IMR-90 (cell line): ENCODE measurements around the gene NDUFV3. TPM values are rescaled to one million over a fixed set of nuclear protein-coding genes. Genes with fewer than 3 reads are reported as not detected.

Source experiments
- ATAC-seq: fragments of 200-7000 bp; cut with Tn5 transposase; 2 replicates; pipeline ENCODE4 v1.9.1; 2020; ENCODE audit warnings: low read depth, mild to moderate bottlenecking, moderate library complexity
- Bru-seq: library from RNA; stranded (reverse); fragments of 400-500 nt; gene quantifications from one replicate; lab custom pipeline; 2021; lab: Mats Ljungman, UMichigan
- BruChase-seq, 2 experiments: library from RNA; stranded (reverse); fragments of 400-500 nt; gene quantifications; one replicate each; lab custom pipeline; 2021; lab: Mats Ljungman, UMichigan
- BruUV-seq: library from RNA; stranded (reverse); fragments of 400-500 nt; replicated peaks from 2 replicates; lab custom pipeline; 2021; lab: Mats Ljungman, UMichigan
- CTCF ChIA-PET: fragments of 300-600 bp; formaldehyde crosslinking; extraction: SDS; loops from one replicate; lab custom pipeline; 2021; ENCODE audit warnings: antibody characterized with exemption; lab: Yijun Ruan, JAX
- POLR2A ChIA-PET: fragments of 300-600 bp; sonication (Branson Sonifier 250); formaldehyde crosslinking; loops from one replicate; lab custom pipeline; 2022; ENCODE audit warnings: antibody characterized with exemption; ENCODE audit not compliant: unreplicated experiment; lab: Charles Lee
- DNase-seq: peaks from one replicate; pipeline ENCODE4 v3.0.0; 2013
- H2AFZ ChIP-seq: replicated peaks from 2 replicates; pipeline ENCODE3; 2013; ENCODE audit warnings: low read length, mild to moderate bottlenecking; ENCODE audit not compliant: poor library complexity
- H2AK5ac ChIP-seq: 2 replicates; pipeline ENCODE4 v1.6.1; 2013; ENCODE audit warnings: low read depth, low read length, inconsistent platforms
- H2AK9ac ChIP-seq: replicated peaks from 2 replicates; pipeline ENCODE3; 2013; ENCODE audit warnings: mild to moderate bottlenecking, low read depth, low read length, moderate library complexity; ENCODE audit not compliant: poor library complexity
- H2BK120ac ChIP-seq: 2 replicates; pipeline ENCODE4 v1.6.1; 2013; ENCODE audit warnings: low read depth, low read length, inconsistent platforms
- H2BK15ac ChIP-seq: 3 replicates; pipeline ENCODE4 v1.6.1; 2013; ENCODE audit warnings: low read depth, low read length, inconsistent platforms
- H2BK20ac ChIP-seq: 2 replicates; pipeline ENCODE4 v1.6.1; 2013; ENCODE audit warnings: low read depth, mild to moderate bottlenecking, inconsistent platforms, low read length, moderate library complexity
- H2BK5ac ChIP-seq: 2 replicates; pipeline ENCODE4 v1.6.1; 2013; ENCODE audit warnings: mild to moderate bottlenecking, low read depth, low read length, inconsistent platforms; ENCODE audit not compliant: poor library complexity, severe bottlenecking
- H3K14ac ChIP-seq: replicated peaks from 2 replicates; pipeline ENCODE4 v1.6.1; 2013; ENCODE audit warnings: low read depth, low read length, inconsistent platforms
- H3K18ac ChIP-seq: 2 replicates; pipeline ENCODE4 v1.6.1; 2013; ENCODE audit warnings: low read depth, low read length, control low read depth
- H3K23ac ChIP-seq: 2 replicates; pipeline ENCODE4 v1.6.1; 2013; ENCODE audit warnings: low read depth, low read length, inconsistent platforms
- H3K27ac ChIP-seq: 2 replicates; pipeline ENCODE4 v1.5.1; 2013; ENCODE audit warnings: mild to moderate bottlenecking, control low read depth, low read length; ENCODE audit not compliant: insufficient read depth
- H3K27me3 ChIP-seq: 2 replicates; pipeline ENCODE4 v1.6.1; 2013; ENCODE audit warnings: low read length; ENCODE audit not compliant: control insufficient read depth, insufficient read depth
- H3K36me3 ChIP-seq: 2 replicates; pipeline ENCODE4 v1.6.1; 2013; ENCODE audit warnings: low read length, mixed read lengths; ENCODE audit not compliant: control insufficient read depth, insufficient read depth
- H3K4ac ChIP-seq: 2 replicates; pipeline ENCODE4 v1.6.1; 2013; ENCODE audit warnings: low read depth, low read length, inconsistent platforms
- H3K4me1 ChIP-seq: 2 replicates; pipeline ENCODE4 v1.6.1; 2013; ENCODE audit warnings: low read length, mixed read lengths; ENCODE audit not compliant: control insufficient read depth, insufficient read depth
- H3K4me2 ChIP-seq: 2 replicates; pipeline ENCODE4 v1.6.1; 2013; ENCODE audit warnings: low read depth, mild to moderate bottlenecking, control low read depth, low read length, moderate library complexity
- H3K4me3 ChIP-seq: 2 replicates; pipeline ENCODE4 v1.5.1; 2013; ENCODE audit warnings: low read depth, mild to moderate bottlenecking, control low read depth, low read length, moderate library complexity; ENCODE audit not compliant: insufficient read depth
- H3K56ac ChIP-seq: 2 replicates; pipeline ENCODE4 v1.6.1; 2013; ENCODE audit warnings: low read length, inconsistent platforms; ENCODE audit not compliant: insufficient read depth; ENCODE audit errors: extremely low read depth
- H3K79me1 ChIP-seq, 2 experiments: 2 replicates each; pipeline ENCODE4 v1.6.1; 2013; ENCODE audit warnings: low read length in 2 of 2, inconsistent platforms in 1 of 2, low read depth in 1 of 2
- H3K9ac ChIP-seq: 2 replicates; pipeline ENCODE4 v1.6.1; 2013; ENCODE audit warnings: low read depth, low read length, control low read depth
- H3K9me1 ChIP-seq: 2 replicates; pipeline ENCODE4 v1.6.1; 2013; ENCODE audit warnings: low read length, inconsistent platforms; ENCODE audit not compliant: insufficient read depth
- H3K9me3 ChIP-seq: 2 replicates; pipeline ENCODE4 v1.6.1; 2013; ENCODE audit warnings: low read length; ENCODE audit not compliant: control insufficient read depth, insufficient read depth
- H4K20me1 ChIP-seq: 2 replicates; pipeline ENCODE4 v1.6.1; 2013; ENCODE audit warnings: low read length, inconsistent platforms; ENCODE audit not compliant: insufficient read depth
- H4K5ac ChIP-seq: 2 replicates; pipeline ENCODE4 v1.6.1; 2013; ENCODE audit warnings: mild to moderate bottlenecking, low read depth, low read length, control low read depth
- H4K8ac ChIP-seq, 2 experiments: 2 replicates each; pipeline ENCODE4 v1.6.1; 2013; ENCODE audit warnings: low read depth in 2 of 2, low read length in 2 of 2, control low read depth in 1 of 2, inconsistent platforms in 1 of 2
- H4K91ac ChIP-seq: 2 replicates; pipeline ENCODE4 v1.6.1; 2013; ENCODE audit warnings: low read depth, low read length, inconsistent platforms; ENCODE audit not compliant: insufficient read depth
- BHLHE40 ChIP-seq: fragments of 150-350 bp; IDR thresholded peaks from 2 replicates; pipeline ENCODE4 v1.6.1; 2016; ENCODE audit warnings: mild to moderate bottlenecking, low read depth, low read length
- CTCF ChIP-seq: conservative IDR thresholded peaks from 2 replicates; pipeline ENCODE4 v1.5.1; 2012; ENCODE audit warnings: mild to moderate bottlenecking, low read depth, low read length, improper control_type of control experiment
- ELK1 ChIP-seq: fragments of 150-350 bp; IDR thresholded peaks from 2 replicates; pipeline ENCODE4 v1.6.1; 2016; ENCODE audit warnings: low read depth, mild to moderate bottlenecking, low read length, moderate library complexity, borderline replicate concordance
- FOS ChIP-seq: fragments of 150-350 bp; IDR thresholded peaks from 2 replicates; pipeline ENCODE4 v1.6.1; 2016; ENCODE audit warnings: low read depth, low read length
- MXI1 ChIP-seq: IDR thresholded peaks from 2 replicates; pipeline ENCODE4 v1.6.1; 2012; ENCODE audit warnings: low read depth, mild to moderate bottlenecking, low read length, moderate library complexity, borderline replicate concordance
- NFE2L2 ChIP-seq: fragments of 150-350 bp; IDR thresholded peaks from 2 replicates; pipeline ENCODE4 v1.6.1; 2016; ENCODE audit warnings: low read depth, mild to moderate bottlenecking, low read length
- POLR2A ChIP-seq: IDR thresholded peaks from 2 replicates; pipeline ENCODE4 v1.6.1; 2012; ENCODE audit warnings: mild to moderate bottlenecking, low read depth, low read length
- RAD21 ChIP-seq: IDR thresholded peaks from 2 replicates; pipeline ENCODE4 v1.6.1; 2012; ENCODE audit warnings: low read length, improper control_type of control experiment
- RCOR1 ChIP-seq: IDR thresholded peaks from 2 replicates; pipeline ENCODE4 v1.6.1; 2012; ENCODE audit warnings: mild to moderate bottlenecking, low read length, improper control_type of control experiment; ENCODE audit not compliant: insufficient replicate concordance
- SMC3 ChIP-seq: fragments of 150-350 bp; IDR thresholded peaks from 2 replicates; pipeline ENCODE4 v1.6.1; 2016; ENCODE audit warnings: low read depth, mild to moderate bottlenecking, antibody characterized with exemption, low read length, moderate library complexity
- USF2 ChIP-seq: fragments of 150-350 bp; IDR thresholded peaks from 2 replicates; pipeline ENCODE4 v1.6.1; 2017; ENCODE audit warnings: mild to moderate bottlenecking, antibody characterized with exemption, low read length, low read depth
- WGBS, 2 experiments: methylation state at CpG; one replicate each; pipeline versions ENCODE4 v1.1.5 to v1.1.7; 2013; ENCODE audit warnings: missing lambda C conversion rate in 2 of 2; ENCODE audit not compliant: insufficient read length in 1 of 2; ENCODE audit errors: extremely low coverage in 2 of 2; 5-methylcytosine and 5-hydroxymethylcytosine counted together
- dilution Hi-C: fragments of 300-500 bp; cut with HindIII; formaldehyde crosslinking; loops from one replicate; pipeline ENCODE4 v1.14.3; 2018; ENCODE audit warnings: low sequenced_read_pairs; ENCODE audit not compliant: unreplicated experiment
- in situ Hi-C: fragments of 300-500 bp; cut with MboI; formaldehyde crosslinking; loops from 3 replicates; pipeline ENCODE4 v1.14.3; 2019; ENCODE audit warnings: low sequenced_read_pairs, inconsistent platforms, mixed read lengths
- intact Hi-C: fragments of 100-400 bp; cut with micrococcal nuclease; formaldehyde crosslinking; loops from 2 replicates; pipeline ENCODE4 v1.10.0; 2022
- long read RNA-seq: library from polyadenylated mRNA; unstranded; transcript quantifications from one replicate; pipeline ENCODE4 v2.0.0, GENCODE V29; 2021; ENCODE audit not compliant: unreplicated experiment
- polyA plus RNA-seq, 3 experiments: library from polyadenylated mRNA; depleted of rRNA; stranded (reverse); fragments of >200 nt; gene quantifications; 2 replicates each; pipeline ENCODE4 v1.2.3, GENCODE V29; 2012; ENCODE audit warnings: low replicate concordance in 1 of 3
- total RNA-seq: library from RNA; depleted of rRNA; stranded (reverse); fragments of >200 nt; gene quantifications from 2 replicates; pipeline ENCODE4 v1.2.3, GENCODE V29; 2012; rRNA removed

Gene NDUFV3
- total RNA-seq (55.6 and 62.5 TPM in 2 replicates), polyA plus RNA-seq (2012; rRNA removed) (38.5 and 44.1 TPM in 2 replicates), Bru-seq, nascent RNA (percentile 82 among the genes with signal in this experiment), BruChase-seq, experiment 1, labeled RNA remaining after a 6-hour chase (percentile 97 among the genes with signal in this experiment), BruChase-seq, experiment 2, labeled RNA remaining after a 2-hour chase (percentile 94 among the genes with signal in this experiment)
- polyA plus RNA-seq (2012; cell fraction: cytosol; rRNA removed) = 23.1 and 23.3 TPM in 2 replicates
- polyA plus RNA-seq (2012; cell fraction: nucleus; rRNA removed; ENCODE audit: low replicate concordance) = 16.8 and 24.6 TPM in 2 replicates
- long read RNA-seq, full-length matches to known transcripts = 27 of 49 reads
- long read RNA-seq, partial matches to known transcripts = 11 of 49 reads
- long read RNA-seq, other reads (novel, unspliced or antisense) = 11 of 49 reads

- CTCF ChIA-PET = interaction anchor here (1.1 kb wide), 1 partner anchor 21 kb away, joined by 3 read pairs; no protein-coding TSS in a partner anchor
- H2BK15ac ChIP-seq = no peak within 1 kb of the TSS; the same call in 2 of the 3 replicates
- peak within 1 kb of the TSS; percentile 97 for H2AFZ ChIP-seq
- peak within 1 kb of the TSS; percentile 79 for H3K4ac ChIP-seq
- H3K18ac ChIP-seq = peak within 1 kb of the TSS; percentile 47
- H2AK9ac ChIP-seq = peak within 1 kb of the TSS; percentile 96
- peaks cover 4% of the 10 kb centered on the region for H3K4me1 ChIP-seq
- peak within 1 kb of the TSS; percentile 81 for H2AK5ac ChIP-seq
- in situ Hi-C loops = no loop called here
- no TSS peak for BruUV-seq
- no peaks in the 10 kb centered on the region for H3K27me3 ChIP-seq
- POLR2A ChIA-PET = no interaction called here
- peak within 1 kb of the TSS; percentile 41 for H2BK120ac ChIP-seq
- peak within 1 kb of the TSS; percentile 84 for H3K9ac ChIP-seq
- no peak within 1 kb of the TSS for H2BK20ac ChIP-seq
- H3K9me1 ChIP-seq = peaks cover 5% of the 10 kb centered on the region; the same call in 1 of the 2 replicates
- H4K91ac ChIP-seq = peak within 1 kb of the TSS; percentile 87
- H4K5ac ChIP-seq = peak within 1 kb of the TSS; percentile 90
- H3K4me2 ChIP-seq = peak within 1 kb of the TSS; percentile 95
- intact Hi-C loops = no loop called here
- H3K23ac ChIP-seq = peak within 1 kb of the TSS; percentile 96
- peak within 1 kb of the TSS; percentile 97 for H3K14ac ChIP-seq
- peak within 1 kb of the TSS; percentile 73 for H3K4me3 ChIP-seq
- peaks cover 14 to 28% of the 10 kb centered on the region in 2 experiments for H3K79me1 ChIP-seq
- WGBS, 2 experiments = 0% methylated on average over 45 of the region's 87 CpGs; no CpG with 5 or more reads in 1 of the 2 experiments
- H3K9me3 ChIP-seq = no peaks in the 10 kb centered on the region
- H3K27ac ChIP-seq = peak within 1 kb of the TSS; percentile 81
- H4K8ac ChIP-seq = peak within 1 kb of the TSS; percentile 93 to 97
- dilution Hi-C loops = no loop called here
- peaks cover 6% of the 10 kb centered on the region for H3K36me3 ChIP-seq
- ATAC-seq (peak; percentile 97), DNase-seq (peak; percentile 96)
- H4K20me1 ChIP-seq = peaks cover 6% of the 10 kb centered on the region
- peak within 1 kb of the TSS; percentile 79 for H2BK5ac ChIP-seq
- peak within 1 kb of the TSS; percentile 78 for H3K56ac ChIP-seq
- no peak for TF ChIP-seq ELK1
- TF ChIP-seq RCOR1 = no peak
- 0 out of 2 replicates have a peak, but pooled peaks have one; percentile 16 for TF ChIP-seq BHLHE40
- TF ChIP-seq MXI1 = peak; percentile 92
- no peak for TF ChIP-seq CTCF
- TF ChIP-seq POLR2A = peak; percentile 87
- TF ChIP-seq USF2 = peak; percentile 50; the same call in 1 of the 2 replicates
- no peak for TF ChIP-seq RAD21
- TF ChIP-seq SMC3 = no peak
- TF ChIP-seq FOS = no peak
- TF ChIP-seq NFE2L2 = no peak
These were observed at the start of gene NDUFV3 for GRCh38 chr21:42892931-42893755. Gene NDUFV3, plus strand, starts transcription at chr21:42893309. Its CDS starts 25 bp downstream, at chr21:42893334.
